Measurements from ENCODE around the gene KCNIP4. TPM values are rescaled to one million over a fixed set of nuclear protein-coding genes. Genes with fewer than 3 reads are reported as not detected.

The KCNIP4 gene
- polyA plus RNA-seq, 6 donors from 2014 or later = 0.14 to 0.22 (median 0.22) TPM; not detected in 3

DNA sequence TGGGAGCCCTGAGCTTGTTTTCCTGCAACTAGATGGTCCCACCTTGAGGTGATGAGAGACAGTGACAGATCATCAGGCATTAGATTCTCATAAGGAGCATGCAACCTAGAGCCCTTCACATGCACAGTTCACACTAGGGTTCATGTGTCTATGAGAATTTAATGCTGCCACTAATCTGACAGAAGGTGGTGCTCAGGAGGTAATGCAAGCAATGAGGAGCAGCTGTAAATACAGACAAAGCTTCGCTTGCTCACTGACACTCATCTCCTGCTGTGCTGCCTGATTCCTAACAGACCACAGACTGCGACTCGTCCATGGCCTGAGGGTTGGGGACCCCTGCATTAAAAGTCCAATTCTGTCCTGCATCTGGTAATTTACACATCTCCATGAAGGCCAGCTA, 141.6 kb downstream of the KCNIP4 start:
- no peaks in the 10 kb centered on the region for H3K4me1 Mint-ChIP-seq
- no peaks in the 10 kb centered on the region for H3K36me3 Mint-ChIP-seq
- ATAC-seq (ENCODE audit: low read depth in 2 of 2) = no peak

DNA sequence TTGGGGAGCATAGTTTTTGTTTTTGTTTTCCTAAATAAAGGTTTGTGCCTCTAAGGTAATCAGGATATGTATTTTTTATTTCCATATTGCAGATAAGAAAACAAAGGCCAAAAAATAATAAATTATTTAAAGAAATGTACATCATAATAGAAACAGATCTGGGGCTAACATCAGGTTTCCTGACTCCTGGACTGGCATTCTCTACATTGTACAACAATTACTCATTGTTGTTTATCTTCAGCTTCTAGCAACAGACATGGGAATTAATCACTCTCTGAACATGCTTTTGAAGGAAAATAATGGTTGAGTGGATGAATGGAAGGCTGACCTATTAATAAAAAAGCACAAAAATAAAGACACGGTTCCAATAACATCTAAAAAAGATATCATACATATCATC, 146.2 kb downstream of the KCNIP4 start:
- ATAC-seq (ENCODE audit: low read depth in 2 of 2) = no peak
- no peaks in the 10 kb centered on the region for H3K4me1 Mint-ChIP-seq
- H3K36me3 Mint-ChIP-seq = no peaks in the 10 kb centered on the region
- no peak for DNase-seq
- no peak overlapping the region for H3K4me3 Mint-ChIP-seq
- peaks cover 0 to 8% (median 0%) of the 10 kb centered on the region in 3 donors for H3K27me3 Mint-ChIP-seq
- peaks cover 0 to 7% (median 2%) of the 10 kb centered on the region in 7 donors for H3K9me3 Mint-ChIP-seq
- H3K27ac Mint-ChIP-seq = no peak overlapping the region

More for the DNA sequence above, 141.6 kb downstream of the KCNIP4 start:
- Mint-ChIP-seq H3K27ac (no peak overlapping the region), H3K9me3 (peaks cover 0 to 7% (median 2%) of the 10 kb centered on the region in 7 donors), H3K4me3 (no peak overlapping the region), H3K27me3 (peaks cover 0 to 8% (median 0%) of the 10 kb centered on the region in 3 donors)
- DNase-seq = no peak

DNA sequence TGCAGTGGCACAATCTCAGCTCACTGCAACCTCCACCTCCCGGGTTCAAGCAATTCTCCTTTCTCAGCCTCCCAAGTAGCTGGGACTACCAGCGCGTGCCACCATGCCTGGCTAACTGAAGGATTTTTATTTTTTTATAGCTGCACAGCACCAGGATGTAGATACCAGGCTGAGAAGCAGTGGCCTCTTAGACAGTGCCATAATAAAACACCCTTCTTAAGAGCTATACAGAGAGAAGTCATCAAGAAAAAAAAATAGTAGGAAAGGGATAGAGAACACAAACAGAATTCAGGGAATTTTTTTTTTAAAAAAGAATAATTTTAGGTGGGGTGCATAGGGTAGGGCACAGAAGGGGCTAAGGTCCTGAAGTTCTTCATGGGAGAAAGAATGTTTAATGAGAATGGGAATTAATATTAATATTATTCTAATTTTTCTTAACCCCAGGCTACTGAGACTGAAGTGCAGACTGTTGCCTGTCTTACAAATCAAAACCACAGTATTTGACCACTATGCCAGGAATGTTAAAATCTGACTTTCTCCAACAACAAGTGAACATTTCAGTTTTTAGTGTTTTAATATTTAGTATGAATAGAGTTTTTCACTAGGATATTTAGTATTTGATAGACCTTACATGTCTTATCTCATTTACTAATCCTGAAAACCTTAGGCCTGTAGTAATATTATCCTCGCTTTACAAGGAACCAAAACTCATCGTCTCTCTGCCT, 146.7 kb downstream of the KCNIP4 start:
- no peak for DNase-seq
- ATAC-seq (ENCODE audit: low read depth in 2 of 2) = no peak
- no peak overlapping the region for H3K4me3 Mint-ChIP-seq
- H3K4me1 Mint-ChIP-seq = no peaks in the 10 kb centered on the region
- no peak overlapping the region for H3K27ac Mint-ChIP-seq
- H3K9me3 Mint-ChIP-seq = peaks cover 0 to 7% (median 2%) of the 10 kb centered on the region in 7 donors
- peaks cover 0 to 8% (median 0%) of the 10 kb centered on the region in 3 donors for H3K27me3 Mint-ChIP-seq
- H3K36me3 Mint-ChIP-seq = no peaks in the 10 kb centered on the region

DNA sequence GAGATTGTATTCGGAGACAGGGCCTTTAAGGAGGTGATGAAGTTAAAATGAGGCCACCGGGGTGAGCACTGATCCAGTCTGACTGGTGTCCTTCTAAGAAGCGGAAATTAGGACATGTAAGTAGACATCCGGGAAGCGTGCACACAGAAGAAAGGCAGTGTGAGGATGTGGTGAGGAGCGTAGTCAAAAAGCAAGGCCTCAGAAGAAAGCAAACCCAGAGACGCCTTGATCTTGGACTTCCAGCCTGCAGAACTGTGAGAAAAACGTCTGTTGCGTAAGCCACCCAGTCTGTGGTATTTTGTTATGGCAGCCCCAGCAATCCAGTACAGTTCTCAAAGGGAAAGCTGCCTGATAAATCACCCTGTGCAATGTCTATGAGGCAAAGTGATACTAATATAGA, 153.5 kb downstream of the KCNIP4 start:
- no peak overlapping the region for H3K4me3 Mint-ChIP-seq
- no peak overlapping the region for H3K27ac Mint-ChIP-seq
- peaks cover 0 to 7% (median 0%) of the 10 kb centered on the region in 7 donors for H3K9me3 Mint-ChIP-seq
- ATAC-seq (ENCODE audit: low read depth in 2 of 2) (no peak), DNase-seq (no peak)
- H3K36me3 Mint-ChIP-seq = no peaks in the 10 kb centered on the region
- H3K27me3 Mint-ChIP-seq = peaks cover 0 to 4% (median 0%) of the 10 kb centered on the region in 3 donors
- H3K4me1 Mint-ChIP-seq = no peaks in the 10 kb centered on the region

DNA sequence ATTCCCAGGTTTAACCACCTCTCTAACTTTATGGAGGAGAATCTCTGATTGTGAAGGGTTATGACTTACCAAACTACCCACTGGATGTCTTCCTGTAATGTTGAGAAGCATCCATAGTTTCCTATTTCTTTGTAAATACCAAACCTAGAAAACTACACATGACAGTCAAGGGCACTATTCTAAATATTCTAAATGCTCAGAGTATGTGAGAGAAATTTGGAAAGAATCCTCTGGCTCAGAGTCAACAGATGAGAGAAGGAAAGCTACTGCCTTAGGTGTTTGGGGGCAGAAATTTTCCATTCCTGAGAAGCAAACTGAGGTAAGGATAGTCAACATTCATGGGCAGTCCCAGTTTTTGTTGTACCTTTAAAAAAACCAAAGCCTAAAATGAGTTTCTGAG, 155.8 kb downstream of the KCNIP4 start:
- no peak overlapping the region for H3K4me3 Mint-ChIP-seq
- no peak overlapping the region for H3K27ac Mint-ChIP-seq
- no peaks in the 10 kb centered on the region for H3K36me3 Mint-ChIP-seq
- H3K27me3 Mint-ChIP-seq = peaks cover 0 to 4% (median 0%) of the 10 kb centered on the region in 3 donors
- DNase-seq (no peak), ATAC-seq (ENCODE audit: low read depth in 2 of 2) (no peak)
- peaks cover 0 to 7% (median 0%) of the 10 kb centered on the region in 7 donors for H3K9me3 Mint-ChIP-seq
- H3K4me1 Mint-ChIP-seq = no peaks in the 10 kb centered on the region

DNA sequence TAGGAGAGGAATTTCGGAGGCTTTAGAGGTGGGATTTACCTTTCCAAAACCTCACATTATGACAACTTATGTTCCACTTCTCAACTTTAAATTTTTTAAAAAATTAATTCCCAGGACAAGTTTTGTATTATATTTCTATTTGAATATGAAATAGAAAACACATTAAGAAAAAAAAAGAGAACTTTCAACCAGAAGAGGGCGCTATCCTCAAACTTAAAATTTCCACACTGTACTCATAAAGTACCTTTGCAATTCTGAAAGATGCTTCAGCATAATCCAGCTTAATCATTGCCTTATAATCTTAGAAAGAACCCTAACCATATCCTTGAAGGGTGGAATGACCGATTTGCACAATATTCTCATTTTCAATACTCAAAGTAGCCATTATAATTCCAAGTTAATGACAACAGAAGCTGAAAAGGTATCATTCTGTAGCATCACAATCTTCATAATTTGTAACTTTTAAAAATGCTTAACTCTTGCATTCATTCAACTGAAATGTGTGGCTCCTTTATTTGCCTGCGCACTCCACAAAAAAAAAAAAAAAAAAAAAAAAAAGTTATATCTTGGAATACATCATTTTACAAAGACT, 158.0 kb downstream of the KCNIP4 start:
- DNase-seq = no peak
- Mint-ChIP-seq H3K4me1 (no peaks in the 10 kb centered on the region), H3K36me3 (no peaks in the 10 kb centered on the region), H3K4me3 (no peak overlapping the region), H3K27me3 (peaks cover 0 to 4% (median 0%) of the 10 kb centered on the region in 3 donors), H3K9me3 (peaks cover 0 to 7% (median 0%) of the 10 kb centered on the region in 7 donors), H3K27ac (no peak overlapping the region)
- ATAC-seq (ENCODE audit: low read depth in 2 of 2) = no peak

DNA sequence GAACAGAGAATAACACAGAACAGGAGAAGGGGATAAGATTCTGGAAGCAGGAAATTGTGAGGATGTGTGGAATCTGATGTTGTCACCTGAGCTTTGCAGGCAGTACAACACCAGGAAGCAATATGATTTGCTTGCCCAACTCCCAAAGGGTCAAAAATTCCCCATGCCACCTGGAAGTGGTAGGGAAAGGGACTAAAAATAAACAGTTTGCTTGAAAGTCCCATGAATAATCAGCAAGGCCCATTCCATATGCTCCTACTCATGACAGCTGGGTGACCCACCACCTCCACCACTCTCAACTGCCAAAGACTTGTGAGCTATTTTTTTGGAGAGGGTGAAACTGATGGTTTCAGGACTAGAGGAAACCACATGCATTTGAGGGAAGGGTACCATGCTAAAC, 168.4 kb downstream of the KCNIP4 start:
- H3K36me3 Mint-ChIP-seq = no peaks in the 10 kb centered on the region
- H3K4me3 Mint-ChIP-seq = no peak overlapping the region
- DNase-seq (no peak), ATAC-seq (ENCODE audit: low read depth in 2 of 2) (no peak)
- H3K27ac Mint-ChIP-seq = no peak overlapping the region
- peaks cover 0 to 5% (median 0%) of the 10 kb centered on the region in 7 donors for H3K9me3 Mint-ChIP-seq
- H3K27me3 Mint-ChIP-seq = peaks cover 4 to 9% (median 5%) of the 10 kb centered on the region in 3 donors
- H3K4me1 Mint-ChIP-seq = no peaks in the 10 kb centered on the region

DNA sequence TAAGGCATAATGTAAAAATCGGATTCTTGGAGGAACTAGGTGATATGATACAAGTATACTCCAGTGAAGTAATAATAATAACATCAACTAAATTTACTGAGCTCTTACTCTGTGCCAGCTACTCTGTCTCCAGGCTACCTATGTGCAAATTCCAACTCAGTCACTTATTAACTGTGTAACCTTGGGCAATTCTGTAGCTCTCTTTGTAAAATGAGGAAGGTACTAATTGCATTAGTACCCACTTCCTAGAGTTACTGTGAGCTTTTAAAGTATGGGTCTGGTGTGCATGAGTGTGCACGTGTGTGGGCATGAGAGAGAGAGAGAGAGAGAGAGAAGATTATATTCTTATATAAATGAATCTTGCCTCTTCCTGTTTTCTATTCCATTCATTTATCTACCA, 169.9 kb downstream of the KCNIP4 start:
- Mint-ChIP-seq H3K9me3 (peaks cover 0 to 5% (median 0%) of the 10 kb centered on the region in 7 donors), H3K4me1 (no peaks in the 10 kb centered on the region), H3K4me3 (no peak overlapping the region), H3K27me3 (peaks cover 9 to 12% (median 11%) of the 10 kb centered on the region in 3 donors), H3K27ac (no peak overlapping the region), H3K36me3 (no peaks in the 10 kb centered on the region)
- no peak for ATAC-seq (ENCODE audit: low read depth in 2 of 2)
- no peak for DNase-seq

DNA sequence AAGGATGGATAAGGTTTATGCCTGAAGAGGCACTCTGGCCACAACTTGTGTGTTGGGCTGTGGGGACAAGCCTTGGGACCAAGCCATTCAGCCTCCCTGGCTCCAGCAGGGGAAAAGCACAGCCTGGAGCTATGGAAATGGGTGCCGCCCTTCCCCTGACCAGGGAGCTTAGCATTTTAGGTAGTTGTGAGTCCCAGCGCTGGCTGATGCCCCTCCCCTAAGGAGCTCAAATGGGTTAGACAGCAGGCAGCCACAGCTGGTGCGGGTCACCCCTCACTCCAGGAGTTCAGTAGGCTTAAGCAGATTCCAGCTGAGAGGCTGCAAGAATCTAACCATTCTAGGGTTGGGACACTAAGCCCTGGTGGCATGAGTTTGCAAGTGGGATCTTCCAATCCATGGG, 172.9 kb downstream of the KCNIP4 start:
- H3K4me1 Mint-ChIP-seq = no peaks in the 10 kb centered on the region
- H3K27ac Mint-ChIP-seq = no peak overlapping the region
- H3K27me3 Mint-ChIP-seq = peaks cover 7 to 15% (median 11%) of the 10 kb centered on the region in 3 donors
- DNase-seq = no peak
- ATAC-seq (ENCODE audit: low read depth in 2 of 2) = no peak
- H3K36me3 Mint-ChIP-seq = no peaks in the 10 kb centered on the region
- no peak overlapping the region for H3K4me3 Mint-ChIP-seq
- peaks cover 0 to 14% (median 0%) of the 10 kb centered on the region in 7 donors for H3K9me3 Mint-ChIP-seq

DNA sequence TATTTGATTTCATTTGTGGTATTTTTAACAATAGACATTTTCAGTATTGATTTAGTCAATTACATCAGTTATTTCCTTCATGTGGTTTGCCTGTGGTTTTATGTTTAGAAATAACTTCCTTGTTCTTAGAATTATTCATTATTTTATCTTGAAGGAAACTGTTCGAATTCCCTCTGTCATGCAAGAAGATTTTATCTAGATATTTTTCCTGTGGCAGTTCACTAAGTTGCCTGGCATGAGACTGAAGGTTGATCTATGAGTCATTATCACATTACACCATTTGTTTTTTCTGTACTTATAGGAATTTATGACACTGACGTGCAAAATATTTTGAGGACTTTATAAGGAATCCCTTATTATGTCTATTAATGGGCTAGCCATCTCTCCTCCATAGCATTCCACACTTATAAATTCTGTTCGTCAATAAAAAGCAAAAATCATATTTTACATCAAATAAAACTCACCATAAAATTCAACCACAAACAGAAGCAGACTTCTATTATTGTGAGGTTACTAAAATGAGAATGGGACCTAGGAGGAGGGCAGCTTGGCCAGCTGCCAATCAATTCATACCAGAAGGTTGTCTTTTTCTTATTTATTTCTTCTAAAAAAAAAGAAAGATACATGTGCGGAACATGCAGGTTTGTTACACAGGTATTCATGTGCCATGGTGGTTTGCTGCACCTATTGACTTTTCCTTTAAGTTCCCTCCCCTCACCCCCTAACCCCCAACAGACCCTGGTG, 179.0 kb downstream of the KCNIP4 start:
- Mint-ChIP-seq H3K36me3 (no peaks in the 10 kb centered on the region), H3K27ac (no peak overlapping the region), H3K27me3 (peaks cover 4 to 11% (median 5%) of the 10 kb centered on the region in 3 donors), H3K4me1 (no peaks in the 10 kb centered on the region), H3K9me3 (peaks cover 0 to 9% (median 0%) of the 10 kb centered on the region in 7 donors), H3K4me3 (no peak overlapping the region)
- DNase-seq = no peak
- no peak for ATAC-seq (ENCODE audit: low read depth in 2 of 2)

DNA sequence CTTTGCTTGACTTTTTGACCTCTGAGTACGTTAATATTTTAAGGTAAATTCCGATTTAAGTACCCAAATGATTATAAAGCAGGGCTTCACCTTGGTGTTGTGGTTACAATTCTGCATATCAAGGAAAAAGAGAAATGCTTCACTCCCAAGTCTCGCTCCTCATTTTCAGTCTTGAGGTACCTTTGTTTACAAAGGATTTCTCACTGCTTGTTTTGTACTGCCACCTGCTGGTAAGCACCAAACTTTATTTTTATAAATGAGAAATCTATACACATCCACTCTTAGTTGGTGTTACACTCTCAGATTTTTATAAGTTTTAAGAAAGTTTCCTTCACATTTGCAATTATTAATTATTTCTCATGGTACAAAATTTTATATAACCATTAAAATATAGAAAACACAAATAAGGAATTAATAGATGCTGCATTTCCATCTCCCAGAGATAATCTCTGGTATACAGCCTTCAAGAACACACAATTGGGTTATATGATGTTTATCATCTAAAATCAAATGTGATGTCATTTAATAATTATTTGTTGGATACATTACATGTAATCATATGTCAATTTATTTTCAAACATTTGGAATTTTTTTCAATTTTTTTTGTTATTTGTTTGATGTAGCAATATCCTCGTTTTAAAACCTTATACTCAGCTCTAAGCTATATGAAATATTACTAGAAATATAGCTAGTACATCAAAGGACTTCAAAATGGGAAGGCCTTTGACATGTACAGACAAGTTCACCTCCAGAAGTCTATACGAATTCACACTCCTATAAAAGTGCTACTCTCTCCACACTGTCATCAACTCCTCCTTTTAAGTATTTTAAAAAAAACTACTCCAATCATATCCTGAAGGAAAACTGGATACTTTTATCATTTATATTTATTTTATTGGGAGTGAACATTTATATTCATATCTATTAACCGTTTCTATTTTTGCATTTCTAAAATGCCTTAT, 179.9 kb downstream of the KCNIP4 start:
- no peak overlapping the region for H3K4me3 Mint-ChIP-seq
- no peak for ATAC-seq (ENCODE audit: low read depth in 2 of 2)
- no peaks in the 10 kb centered on the region for H3K36me3 Mint-ChIP-seq
- peaks cover 0 to 11% (median 0%) of the 10 kb centered on the region in 3 donors for H3K27me3 Mint-ChIP-seq
- H3K9me3 Mint-ChIP-seq = peaks cover 0 to 9% (median 0%) of the 10 kb centered on the region in 7 donors
- no peak for DNase-seq
- H3K4me1 Mint-ChIP-seq = no peaks in the 10 kb centered on the region
- H3K27ac Mint-ChIP-seq = no peak overlapping the region

DNA sequence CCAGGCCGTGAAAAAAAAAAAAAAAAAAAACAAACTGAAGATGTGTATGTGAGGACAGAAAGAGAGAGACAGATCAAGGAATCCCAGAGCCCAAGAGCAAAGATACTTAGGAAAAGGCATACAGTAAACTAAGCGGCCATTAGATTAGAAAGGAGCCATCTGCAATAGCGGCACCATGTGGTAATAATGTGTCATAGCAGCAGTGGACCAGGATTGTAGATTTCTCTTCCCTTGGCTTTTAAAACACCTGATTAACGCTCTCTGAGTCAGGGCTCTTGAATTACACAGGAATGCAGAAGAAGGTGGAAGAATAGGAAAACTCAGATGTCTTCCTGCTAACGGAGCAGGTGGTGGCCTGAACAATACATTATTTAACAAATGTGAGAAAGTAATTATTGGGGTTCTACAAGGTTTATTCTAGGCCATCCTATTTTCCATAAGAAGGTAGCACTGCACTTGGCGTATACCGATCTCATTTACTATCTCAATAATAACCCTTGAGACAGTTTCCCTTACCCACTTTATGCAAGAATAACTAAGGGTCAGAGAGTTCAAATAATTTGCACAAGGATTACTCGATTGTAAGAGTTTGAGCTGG, 182.7 kb downstream of the KCNIP4 start:
- H3K27me3 Mint-ChIP-seq = peaks cover 0 to 5% (median 0%) of the 10 kb centered on the region in 3 donors
- H3K9me3 Mint-ChIP-seq = peaks cover 0 to 2% (median 0%) of the 10 kb centered on the region in 7 donors
- no peaks in the 10 kb centered on the region for H3K4me1 Mint-ChIP-seq
- DNase-seq (no peak), ATAC-seq (ENCODE audit: low read depth in 2 of 2) (no peak)
- H3K27ac Mint-ChIP-seq = no peak overlapping the region
- H3K36me3 Mint-ChIP-seq = no peaks in the 10 kb centered on the region
- no peak overlapping the region for H3K4me3 Mint-ChIP-seq

Data from naive B cell (primary cell).